ENCODE results near the gene SLC37A1.

The SLC37A1 gene

DNA sequence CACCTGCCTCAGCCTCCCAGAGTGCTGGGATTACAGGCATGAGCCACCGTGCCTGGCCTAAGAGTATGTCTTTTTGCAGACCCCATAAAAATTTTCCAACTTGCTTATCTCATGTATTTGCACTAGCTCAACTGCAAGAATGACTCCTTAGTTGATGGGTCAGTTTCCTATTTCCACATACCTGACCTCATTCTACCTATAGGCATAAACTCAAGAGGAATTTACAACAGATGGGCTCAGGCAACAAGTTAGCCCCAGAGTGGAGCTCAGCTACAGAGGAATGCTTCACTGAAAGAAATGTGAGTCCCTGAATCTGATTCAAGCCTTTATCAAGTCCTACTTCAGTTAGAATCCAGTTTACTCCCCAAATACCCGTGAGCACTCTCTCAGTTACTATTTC is 5.3 kb upstream of the SLC37A1 start:
- DNase-seq, result no peak

DNA sequence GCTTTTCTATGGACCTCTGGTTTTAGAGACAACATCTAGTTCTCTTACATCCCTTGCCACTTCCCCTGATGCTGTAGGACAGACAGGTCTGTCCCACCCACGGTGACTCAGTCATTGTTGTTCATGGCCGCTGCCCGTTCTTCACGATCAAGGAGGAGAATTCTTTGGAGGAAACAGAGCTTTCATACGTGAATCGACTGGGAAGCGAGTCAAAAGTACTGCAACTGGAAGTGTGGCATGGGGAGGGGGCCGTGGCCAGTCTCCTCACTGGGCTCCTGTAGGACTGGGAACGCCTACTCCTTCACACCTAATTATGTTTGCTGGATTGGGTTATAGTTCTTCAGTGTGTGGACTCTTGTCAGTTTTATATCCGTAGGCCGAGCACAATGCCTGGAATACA is 4.4 kb upstream of the SLC37A1 start:
- DNase-seq, result no peak

DNA sequence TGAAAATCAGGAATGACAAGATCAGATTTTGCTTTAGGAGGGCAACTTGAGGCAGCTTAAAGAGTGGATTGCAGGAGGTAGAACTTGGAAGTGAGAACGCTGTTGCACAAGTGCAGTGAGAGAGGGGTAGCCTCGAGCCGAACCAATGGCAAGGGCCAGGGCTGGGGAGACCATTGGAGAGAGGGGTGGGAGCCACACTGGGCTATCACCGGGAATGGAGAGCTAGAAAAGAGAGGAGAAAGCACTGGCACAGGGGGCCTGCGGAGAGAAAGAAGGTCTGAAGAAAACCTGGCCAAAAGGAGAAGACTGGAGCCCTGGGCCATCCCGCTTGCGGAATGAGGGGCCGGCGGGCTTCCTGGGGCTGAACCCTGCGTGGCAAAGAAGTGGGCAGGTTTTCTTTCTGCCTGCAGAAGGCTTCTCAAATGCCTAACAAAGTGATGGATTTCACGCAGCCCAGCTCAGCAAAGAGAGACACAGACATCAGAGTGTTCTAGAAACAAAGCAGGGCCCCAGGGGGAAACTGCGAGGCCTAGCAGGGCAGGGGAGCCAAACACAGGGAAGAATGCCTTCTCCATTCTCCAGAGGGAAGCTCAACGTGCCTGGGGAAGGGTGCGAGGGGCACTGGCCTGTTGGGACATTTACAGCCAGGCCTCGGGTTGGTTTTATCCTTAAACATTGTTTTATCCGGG is 1.2 kb upstream of the SLC37A1 start:
- DNase-seq, result no peak

DNA sequence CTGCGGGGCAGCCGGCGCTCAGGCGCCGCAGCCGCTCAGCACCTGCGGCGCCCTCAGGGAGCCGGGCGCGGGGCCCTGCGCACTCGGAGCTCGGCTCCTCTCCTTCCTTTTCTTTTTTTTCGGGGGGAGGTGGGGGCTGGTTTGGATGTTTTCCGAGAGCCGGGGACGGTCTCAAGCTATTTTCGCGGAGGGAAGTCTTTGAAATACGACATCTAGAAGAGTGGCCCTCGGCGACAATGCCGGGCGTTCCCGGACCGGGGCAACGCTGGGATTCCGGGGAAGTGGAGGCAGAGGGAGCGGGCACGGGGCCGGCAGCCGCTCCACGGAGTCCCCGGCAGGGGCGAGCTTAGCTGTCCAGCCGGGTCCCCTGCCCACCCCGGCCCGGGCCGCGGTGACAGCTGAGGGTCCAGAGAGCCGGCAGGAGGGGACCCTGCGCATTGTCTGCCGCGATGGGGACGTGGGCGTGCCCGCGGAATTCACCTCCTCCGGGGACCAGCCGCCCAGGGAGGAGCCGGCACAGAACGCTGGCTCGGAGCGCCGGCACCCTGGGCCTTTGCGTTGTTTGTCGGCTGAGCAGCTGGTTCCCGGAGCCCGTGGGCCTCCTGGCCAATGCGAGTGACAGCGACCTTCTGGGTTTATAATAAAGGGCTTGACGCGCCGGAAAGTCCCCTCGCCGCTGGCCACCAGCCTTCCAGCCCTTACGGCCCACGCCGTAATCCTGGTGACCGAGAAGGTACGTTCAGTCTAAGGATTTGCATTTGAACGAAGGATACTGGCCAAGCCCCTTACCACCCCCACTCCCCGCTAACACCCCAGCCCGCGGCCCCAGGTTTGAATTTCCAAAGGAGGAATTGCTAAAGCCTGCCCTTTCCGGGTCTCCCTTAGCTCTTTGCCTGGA is 582 bp downstream of the SLC37A1 start:
- DNase-seq, result no peak

DNA sequence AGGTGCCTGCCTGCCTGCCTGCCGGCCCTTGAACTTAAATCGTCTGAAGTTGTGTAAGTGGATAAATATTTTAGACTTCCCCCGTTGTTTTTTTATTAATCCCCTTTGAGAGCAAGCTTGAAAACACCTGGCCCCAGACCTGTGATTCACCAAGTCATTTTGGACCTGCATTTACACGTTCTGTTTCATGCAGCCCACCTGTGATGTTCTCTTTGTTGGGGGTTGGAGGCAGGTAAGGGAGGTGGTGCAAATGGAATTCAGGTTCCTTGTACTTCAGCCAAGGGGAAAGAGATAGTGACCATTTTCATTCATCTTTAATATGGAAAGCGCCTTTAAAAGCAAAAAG is 1.2 kb downstream of the SLC37A1 start:
- DNase-seq, result no peak

DNA sequence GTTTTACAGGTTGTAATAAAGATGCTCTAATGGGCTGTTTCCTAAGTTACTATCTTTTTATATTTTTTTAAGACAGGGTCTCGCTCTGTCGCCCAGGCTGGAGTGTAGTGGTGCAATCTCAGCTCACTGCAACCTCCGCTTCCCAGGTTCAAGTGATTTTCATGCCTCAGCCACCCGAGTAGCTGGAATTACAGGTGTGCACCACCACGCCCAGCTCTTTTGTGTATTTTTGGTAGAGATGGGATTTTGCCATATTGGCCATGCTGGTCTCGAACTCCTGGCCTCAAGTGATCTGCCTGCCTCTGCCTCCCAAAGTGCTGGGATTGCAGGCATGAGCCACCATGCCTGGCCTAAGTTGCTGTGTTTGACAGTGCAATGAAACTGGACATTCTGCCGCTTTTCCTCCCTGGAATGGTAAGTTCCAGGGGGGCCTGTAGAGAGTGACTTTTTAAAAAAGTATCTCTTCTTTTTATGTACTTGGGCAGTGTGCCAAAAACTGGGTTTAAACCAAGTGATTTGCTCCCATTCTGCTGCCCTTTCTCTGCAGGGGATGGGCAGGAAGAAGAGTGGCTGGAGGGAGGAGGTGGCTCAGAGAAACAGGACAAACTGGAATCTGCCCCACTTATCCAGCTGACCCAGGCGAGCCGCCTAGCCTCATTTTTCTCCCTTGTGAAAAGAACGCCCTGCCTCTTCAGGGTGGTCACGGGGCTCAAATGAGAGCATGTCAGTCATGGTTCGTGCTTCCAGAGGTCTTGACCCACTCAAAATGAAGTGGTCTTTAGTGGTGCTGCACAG is 2.3 kb downstream of the SLC37A1 start:
- peak; percentile 36 for DNase-seq

DNA sequence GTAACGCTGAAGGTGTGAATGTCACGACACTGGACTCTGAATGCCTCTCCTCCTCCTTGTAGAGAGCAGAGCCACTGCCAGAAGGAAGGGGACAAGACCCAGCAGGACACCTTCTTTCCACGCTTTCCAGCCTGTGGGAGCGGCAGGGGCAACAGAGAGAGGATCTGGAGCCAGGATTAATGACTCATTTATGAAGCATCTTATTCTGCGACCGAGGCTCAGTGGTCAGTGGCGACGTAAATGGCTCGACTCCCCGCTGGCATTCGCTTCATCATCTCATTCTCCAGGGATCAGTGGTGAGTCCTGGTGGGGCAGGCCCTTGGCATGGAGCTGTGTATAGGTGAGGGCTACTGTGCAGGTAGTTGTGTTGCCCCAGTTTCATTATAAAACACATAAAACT is 4.6 kb downstream of the SLC37A1 start:
- no peak for DNase-seq

DNA sequence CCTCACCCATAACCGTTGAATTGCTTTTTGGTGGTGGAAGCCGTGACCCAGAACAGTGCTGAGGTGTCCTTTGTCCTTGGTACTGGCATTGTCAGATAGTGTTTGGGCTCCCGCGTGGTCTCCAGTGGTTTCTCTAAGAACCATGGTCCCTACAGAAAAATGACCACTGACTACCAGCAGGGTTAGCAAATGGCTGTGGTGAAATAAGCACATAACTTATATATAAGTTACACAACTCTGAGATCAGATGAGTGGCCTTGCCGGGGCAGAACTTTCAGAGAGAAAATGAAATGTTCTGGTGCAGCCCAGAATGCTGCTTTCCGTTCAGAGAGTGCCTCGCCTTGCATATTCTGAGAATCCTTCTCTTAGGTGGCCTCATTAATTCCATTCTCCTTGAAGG is 5.0 kb downstream of the SLC37A1 start:
- DNase-seq, result no peak

DNA sequence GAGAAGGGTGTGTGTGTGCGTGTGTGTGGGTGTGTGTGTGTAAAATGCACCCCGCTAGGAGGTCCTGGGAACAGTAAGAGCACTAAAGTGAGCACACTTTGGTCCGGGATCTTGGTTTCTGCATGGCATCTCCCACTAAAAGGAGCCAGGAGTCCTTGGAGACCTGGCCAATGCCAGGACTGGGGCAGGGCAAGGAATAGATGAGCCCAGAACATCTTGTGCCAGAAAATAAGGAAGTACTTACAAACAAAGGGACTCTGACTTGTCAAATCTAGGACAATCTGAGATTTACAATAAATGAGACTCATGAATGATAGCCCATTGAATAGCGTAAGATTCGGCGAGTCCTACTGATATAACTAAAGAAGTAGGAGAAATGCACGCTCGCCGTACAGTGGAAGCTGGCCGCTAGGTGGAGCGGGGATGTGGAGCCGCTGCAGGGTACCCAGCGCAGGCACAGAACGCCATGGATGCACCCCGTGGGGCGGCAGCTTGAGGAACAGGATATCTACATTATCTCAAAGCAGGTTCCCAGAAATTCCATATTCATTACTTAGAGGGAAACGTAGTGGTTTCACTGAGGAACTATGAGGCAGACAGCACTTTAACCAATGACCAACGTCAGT is 7.1 kb downstream of the SLC37A1 start:
- no peak for DNase-seq

DNA sequence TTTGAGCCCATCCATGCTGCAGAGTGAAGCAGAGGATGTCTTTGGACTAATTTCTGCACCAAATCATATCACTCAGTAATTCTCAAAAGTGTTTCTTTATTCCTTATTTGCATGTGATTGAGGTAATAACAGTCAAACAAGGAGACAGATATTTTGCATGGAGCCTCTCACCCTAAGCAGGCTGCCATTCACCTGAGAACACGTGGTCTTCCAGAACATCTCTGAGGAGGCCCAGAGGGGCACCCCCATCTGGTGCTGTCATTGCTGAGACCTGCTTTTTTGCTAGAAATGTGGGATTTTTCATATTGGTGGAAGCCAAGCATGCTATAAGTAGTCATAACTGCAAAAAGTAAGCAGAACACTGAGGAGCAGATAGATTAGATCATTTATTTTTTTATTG is 7.7 kb downstream of the SLC37A1 start:
- no peak for DNase-seq

DNA sequence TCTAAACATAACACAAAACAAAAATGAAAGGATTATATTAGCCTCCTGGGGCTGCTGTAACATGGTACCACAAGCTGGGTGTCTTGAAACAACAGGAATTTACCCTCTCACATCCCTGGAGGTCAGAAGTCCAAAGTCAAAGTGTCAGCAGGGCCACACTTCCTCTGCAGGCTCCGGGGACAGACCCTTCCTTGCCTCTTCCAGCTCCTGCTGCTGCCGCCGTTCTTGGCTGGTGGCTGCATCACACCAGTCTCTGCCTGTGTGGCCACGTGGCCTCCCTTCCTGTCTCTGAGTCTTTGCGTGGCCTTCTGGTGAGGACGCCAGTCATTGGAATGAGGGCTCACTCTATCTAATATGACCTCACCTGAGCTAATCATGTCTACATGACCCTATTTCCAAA is 8.2 kb downstream of the SLC37A1 start:
- DNase-seq, result no peak

DNA sequence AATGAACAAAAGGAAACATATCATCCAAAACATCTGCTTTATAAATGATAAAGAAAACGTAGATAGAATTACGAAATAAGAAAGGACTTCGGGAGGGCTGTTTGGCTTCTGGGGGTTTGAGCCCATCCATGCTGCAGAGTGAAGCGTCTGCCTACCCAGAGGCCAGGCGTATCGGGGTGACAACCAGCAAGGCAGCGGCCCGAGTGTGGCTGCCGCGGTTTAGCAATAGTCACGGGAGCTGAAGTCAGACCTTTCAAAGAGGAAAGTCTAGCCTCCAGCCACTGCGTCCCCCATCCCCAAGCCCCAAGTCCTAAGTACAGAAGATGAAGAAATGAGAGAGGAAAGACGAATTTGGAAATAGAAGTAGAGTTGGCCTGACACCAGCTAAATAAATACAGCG is 8.6 kb downstream of the SLC37A1 start:
- no peak for DNase-seq

DNA sequence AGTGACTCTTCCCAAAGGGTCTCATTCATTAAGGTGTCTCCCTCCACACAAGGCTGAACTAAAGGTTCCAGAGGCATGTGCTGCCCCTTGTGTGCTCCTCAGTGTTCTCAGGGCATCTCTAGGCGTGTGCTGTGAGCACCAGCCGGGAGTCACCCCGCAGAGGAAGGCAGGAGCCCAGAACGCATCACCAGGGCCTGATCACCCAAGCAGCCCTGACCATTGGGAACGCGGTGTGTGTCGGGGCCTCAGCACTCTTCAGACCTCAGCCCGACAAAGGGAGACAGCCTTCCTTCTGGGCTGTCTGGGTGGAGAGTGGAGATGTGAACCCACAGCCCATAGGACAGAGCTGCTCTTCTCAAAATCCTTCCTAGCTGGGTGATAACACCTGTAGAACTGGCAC is 9.1 kb downstream of the SLC37A1 start:
- DNase-seq, result no peak

DNA sequence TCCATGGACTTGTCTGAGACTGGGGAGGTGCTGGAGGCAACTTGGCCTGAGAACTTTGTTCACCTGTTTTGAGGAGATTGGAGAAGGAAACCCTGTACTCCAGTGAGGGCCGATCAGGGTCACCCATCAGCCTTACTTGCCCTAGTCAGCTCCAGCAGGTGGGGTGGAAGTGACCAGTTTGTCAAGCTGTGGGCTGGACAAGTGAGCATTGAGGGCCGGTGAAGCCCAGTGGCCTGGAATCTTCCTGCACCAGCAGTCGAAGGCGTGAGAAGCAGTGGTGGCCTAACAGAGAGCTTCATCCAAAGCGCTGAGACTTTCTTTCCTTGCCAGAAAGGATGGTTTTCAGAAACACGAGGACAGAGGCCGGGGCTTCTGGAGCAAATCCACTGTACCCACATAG is 9.6 kb downstream of the SLC37A1 start:
- DNase-seq, result no peak

DNA sequence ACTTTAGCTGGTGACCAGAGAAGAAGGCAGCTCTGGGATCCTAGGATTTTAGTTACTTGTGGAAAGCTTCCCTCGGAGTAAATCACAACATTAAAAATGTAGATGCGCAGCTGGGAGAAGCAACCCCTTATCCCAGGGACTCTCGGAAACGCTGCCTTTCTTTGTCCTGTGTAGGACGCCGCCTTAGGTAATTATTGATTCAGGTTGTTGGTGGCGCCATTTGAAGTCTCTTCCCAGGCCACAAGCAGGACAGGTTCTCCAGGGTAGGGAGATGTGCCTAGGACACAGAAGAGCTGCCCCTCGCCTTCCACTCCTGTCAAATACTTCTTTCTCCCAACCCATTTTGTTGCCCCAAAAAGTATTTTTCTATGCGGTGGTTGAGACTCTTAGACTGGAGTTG is 10.3 kb downstream of the SLC37A1 start:
- DNase-seq, result no peak

DNA sequence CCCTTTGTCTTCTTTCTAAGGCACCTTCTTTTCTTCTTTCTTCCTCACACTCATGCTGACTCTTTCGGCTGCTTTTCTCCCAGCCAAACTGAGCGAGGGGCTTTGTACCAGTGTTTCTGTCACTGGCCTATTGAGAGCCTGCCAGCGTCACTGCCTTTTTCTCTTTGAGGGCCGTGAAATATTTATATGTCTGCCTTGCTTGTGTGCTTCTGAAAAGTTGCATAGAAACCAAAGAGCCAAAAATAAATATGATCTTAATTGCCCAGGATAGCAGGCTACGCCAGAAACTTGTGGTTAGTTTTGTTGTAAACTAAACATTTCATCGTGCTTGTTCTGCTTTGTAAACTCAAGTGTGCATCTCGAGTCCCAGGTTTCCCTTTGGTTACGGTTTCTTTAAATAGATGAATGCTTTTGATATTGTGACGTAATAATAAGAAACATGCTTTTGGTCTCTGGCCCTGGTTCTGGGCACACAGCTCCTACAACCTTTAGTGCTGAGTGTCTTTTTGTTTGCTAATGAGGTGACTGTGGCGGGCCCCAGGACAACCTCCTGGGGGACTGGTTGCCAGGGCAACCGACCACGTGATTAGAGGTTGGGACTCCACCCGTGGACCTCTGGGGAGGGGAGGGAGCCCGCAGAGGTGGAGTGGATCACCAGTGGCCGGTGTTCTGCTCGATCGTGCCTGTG is 10.8 kb downstream of the SLC37A1 start:
- DNase-seq, result peak; percentile 85

DNA sequence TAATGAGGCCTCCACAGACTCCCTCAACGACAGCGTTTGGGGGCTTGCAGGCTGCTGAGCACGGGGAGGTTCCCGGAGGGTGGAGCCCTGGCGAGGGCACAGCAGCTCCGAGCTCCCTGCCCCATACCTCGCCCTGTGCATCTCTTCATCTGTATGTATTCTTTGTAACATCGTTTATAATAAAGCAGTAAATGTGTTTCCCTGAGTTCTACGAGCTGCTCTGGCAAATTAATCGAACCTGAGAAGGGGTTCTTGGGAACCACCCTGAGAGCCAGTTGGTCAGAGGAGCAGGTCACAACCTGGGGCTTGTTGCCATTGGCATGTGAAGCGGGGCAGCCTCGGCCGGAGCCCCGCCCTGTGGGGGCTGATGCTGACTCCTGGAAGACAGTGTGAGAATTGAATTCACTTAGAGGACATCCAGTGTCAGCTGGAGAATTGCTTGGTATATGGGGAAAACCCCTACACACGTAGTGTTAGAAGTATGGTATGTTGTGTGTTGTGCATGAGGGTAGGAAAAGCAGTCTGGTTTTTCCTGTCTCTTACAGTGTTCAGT is 11.5 kb downstream of the SLC37A1 start:
- no peak for DNase-seq

DNA sequence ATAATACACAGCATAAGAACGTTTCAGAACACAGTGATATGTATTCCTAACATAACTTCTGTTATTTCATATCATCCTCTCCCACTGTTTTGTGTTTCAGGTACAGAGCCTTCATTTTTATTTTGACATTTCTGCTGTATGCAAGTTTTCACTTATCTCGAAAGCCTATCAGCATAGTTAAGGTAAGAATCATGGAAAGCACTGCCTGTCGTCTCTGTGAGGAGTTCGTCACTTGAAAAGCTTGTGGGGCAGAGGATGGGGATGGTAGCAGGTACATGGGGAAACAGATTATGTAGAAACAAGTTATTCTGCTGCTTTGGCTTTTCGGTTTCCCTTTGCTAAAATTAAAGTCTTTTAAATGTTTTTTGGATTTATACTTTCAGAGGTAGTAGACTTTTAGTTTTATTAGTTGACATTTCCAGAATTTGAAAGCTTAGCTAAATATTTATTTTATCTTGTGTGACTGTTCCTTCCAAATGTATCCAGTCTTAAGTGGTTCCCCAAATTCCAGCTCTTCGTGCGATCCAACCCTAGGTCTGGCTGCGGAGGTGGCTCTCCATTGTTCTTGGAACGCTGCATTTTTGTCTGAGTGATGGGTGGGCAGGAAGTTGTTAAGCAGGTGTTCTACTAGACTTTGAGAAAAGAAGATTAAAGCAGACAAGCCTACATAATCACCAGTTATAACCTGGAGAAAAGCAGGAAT is 12.2 kb downstream of the SLC37A1 start:
- no peak for DNase-seq

DNA sequence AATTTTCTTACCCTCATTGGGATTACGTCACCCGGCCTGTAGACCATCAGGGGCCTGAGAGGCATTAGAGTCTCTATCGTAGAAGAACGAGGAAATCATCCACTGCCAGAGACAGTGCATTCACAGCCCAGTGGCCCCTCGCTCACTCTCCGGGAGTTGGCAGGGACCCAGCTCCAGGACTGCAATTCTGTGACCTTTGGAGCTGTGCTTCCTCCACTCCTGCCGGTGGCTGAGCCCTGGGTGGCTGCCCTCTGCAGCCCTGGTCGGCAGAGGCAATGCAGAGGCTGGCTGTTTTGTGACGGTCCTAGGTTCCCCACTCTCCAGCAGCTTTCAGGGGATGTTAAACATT is 12.7 kb downstream of the SLC37A1 start:
- DNase-seq, result no peak

DNA sequence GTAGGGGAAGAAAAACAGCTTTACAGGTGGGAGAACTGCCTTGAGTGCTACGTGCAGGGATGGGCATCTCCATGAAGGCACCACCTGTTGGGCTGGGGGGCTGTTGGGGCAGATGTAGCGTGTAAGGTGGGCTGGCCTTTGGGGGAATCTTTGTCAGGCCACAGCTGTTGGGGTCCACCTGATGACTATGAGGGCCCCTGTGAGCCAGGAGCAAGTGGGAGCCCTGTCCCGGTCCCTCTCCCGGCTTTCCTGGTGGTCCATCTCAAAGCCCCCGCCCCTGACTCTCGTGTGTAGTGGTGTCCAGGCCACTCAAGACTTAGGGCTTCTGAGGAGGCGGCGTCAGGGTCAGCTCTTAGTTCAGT is 13.5 kb downstream of the SLC37A1 start:
- no peak for DNase-seq

DNA sequence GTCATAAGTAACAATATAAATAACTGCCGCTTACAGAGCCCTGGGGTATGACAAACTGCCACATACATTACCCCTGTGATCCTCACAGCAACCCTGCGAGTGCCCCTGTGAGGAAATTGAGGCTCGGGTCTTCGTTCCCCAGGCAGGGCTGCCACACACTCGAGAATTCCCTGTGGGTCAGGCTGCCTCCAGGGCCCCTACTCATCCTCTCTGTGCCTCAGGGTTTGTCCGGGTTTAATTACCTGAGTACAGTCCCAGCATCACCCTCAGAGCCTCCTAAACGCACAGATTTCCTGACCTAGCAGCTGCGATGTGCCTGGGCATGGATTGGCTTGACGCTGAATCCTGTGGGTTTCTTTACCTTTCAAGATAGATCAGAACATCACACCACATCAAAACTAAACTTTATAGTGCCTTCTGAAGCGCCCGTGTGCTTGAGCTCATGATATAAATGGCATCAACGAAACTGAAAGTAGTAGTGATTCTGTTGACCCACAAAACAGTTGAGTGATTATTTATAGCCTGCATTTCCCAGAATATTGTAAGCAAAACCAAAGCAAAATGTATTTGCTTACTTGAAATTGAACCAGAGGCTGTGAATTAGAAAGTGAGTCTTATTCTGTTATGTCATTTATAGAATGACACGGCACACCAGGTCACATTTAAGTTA is 14.0 kb downstream of the SLC37A1 start:
- DNase-seq, result no peak

DNA sequence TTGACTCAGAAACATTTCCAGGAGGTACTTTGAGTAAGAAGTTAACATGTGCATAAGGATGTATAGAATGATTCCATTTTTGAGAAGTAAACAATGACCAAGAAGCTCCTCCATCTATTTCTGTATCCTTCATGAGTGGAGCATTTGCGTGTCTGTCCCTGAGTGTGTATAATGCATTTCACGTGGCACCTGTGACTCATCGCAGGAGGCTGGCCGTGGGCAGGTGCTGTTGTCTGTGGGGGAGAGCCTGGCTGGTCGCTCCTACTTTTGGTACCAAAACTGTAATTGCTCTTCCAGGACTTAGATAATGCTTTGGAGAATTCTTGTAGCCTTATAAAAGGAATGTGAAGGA is 16.5 kb downstream of the SLC37A1 start:
- DNase-seq, result no peak
